GM18502 (cell line): ENCODE results near the gene TSPAN32.

Experiments
- ATAC-seq: cut with Tn5 transposase; IDR thresholded peaks from one replicate; pipeline ENCODE4 v1.9.1; 2021; ENCODE audit warnings: mild to moderate bottlenecking; ENCODE audit not compliant: unreplicated experiment, poor library complexity

Gene TSPAN32

DNA sequence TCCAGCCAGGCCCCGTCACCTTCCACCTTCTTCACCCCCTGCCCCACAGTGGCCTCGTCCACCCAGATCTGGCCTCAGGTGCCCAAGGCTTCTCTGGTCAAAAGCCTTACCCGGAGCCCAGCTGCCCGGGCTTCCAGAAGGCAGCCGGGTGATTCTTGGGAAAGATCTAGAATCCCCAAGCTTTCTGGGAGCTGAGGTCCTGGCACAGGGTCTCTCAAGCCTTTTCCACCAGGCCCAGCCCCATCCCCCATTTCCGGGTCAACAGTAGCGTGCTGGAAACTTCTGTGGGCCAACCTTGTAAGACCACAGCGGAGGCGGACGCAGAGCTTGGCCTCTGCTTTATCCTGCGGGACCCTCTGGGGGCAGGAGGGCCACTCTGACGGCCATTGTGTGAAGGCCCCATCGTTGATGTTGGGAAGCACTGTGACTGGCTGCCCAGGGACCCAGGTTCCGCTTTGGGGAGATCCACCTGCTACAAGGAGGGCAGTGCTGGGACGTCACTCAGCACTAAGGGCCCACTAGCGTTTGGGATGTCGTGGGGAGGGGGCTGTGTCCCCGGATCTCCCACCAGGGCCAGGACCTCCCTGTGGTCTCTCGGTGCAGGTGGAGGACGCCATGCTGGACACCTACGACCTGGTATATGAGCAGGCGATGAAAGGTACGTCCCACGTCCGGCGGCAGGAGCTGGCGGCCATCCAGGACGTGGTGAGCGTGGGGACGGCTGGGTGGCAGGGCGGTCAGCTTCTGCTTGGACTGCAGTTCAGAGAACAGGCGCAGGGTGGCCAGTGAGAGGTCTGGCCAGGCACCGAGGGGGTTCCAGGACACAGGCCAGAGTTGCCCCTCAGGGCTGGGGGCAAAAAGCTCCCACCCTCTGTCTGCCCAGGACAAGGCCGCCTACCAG, 11.5 kb downstream of the TSPAN32 start:
- ATAC-seq = no peak

DNA sequence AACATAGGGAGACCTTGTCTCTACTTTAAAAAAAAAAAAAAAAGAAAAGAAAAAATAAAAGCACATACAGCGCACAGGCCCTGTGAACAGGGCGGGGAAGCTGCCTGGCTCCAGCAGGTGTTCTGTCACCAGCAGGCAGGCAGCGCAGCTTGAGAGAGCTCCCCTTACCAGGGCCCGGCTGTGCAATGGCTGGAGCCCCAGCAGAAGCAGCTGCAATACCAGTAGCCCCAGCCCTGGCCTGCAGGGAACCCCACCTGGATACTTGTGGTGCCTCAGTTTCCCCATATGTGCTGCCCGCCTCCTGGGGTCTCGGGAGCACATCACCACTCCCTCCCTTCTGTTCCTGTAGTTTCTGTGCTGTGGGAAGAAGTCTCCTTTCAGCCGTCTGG, 12.3 kb downstream of the TSPAN32 start:
- ATAC-seq = no peak

DNA sequence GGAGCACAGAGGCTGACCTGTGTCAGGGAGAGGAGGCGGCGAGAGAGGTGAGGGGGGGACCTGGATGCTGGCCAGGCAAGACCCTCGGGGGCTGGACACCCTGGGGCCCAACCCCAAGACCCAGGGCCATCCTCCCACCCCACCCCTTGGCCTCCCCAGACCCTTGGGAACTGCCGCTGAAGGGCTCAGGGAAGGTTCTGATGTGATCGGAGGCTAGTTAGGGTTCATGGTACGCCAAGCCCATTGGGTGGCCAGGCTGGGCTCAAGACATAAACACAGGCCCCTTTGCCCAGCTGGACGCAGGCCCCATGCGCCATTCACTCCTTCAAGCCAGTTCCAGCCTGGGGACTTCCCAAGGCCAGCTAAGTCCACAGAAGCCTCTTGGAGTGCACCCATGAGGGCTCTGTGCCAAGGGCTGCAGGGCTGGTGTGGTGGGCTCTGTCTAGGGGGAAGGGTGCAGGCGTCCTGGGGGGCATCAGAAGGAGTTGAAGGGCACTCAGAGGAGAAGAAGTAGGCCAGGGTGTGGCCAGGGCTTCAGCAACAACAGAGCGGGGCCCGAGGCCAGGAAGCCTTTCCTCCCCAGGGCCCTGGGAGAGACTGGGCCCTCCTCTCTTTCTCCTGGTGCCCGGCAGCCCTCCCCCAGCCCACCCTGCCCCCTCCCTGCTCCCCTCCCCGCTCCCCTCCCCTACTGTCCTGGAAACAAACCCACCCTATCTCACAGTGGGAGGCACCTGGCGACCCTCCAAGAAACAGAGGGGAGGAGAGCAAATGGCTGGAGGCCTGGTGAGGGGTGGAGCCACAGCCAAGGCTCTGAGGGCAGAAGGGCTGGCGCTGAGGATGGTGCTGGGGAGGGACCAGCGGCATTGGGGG, 12.9 kb downstream of the TSPAN32 start:
- no peak for ATAC-seq

DNA sequence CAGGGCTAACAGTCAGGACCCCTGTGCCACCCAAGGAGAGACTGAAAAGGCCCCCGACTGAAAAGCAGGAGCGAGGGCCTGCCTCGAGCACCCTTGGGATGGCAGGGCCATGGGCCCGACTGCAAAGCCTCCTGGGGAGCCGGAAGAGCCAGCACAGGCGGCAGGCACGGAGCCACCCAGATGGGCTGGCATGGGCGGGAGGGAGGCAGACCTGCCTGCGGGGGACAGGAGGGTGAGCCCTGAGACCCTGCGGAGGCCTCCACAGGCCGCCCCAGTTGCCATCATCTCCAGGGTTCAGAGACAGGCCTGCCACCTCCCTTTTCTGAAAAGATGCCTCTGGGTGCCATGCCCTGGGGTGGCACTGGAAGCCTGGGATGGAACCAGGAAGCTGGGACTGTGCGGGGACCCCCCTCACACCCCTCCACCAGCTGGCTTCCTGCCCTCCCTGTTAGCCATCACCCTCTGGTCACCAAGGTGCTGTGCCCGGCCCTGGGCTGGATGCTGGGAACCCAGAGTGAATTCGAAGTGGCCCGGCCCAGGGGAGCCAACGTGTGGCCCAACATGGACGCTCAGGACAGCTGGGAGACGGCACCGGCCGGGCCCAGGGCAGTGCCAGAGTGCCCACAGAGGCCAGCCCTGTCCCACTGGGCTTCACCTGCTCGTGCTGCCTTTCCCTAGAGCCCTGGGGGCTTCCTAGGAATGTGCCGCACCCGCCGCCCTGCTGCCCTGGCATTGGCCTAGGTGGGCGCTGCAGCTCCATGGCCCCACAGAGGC, 13.8 kb downstream of the TSPAN32 start:
- ATAC-seq = no peak

DNA sequence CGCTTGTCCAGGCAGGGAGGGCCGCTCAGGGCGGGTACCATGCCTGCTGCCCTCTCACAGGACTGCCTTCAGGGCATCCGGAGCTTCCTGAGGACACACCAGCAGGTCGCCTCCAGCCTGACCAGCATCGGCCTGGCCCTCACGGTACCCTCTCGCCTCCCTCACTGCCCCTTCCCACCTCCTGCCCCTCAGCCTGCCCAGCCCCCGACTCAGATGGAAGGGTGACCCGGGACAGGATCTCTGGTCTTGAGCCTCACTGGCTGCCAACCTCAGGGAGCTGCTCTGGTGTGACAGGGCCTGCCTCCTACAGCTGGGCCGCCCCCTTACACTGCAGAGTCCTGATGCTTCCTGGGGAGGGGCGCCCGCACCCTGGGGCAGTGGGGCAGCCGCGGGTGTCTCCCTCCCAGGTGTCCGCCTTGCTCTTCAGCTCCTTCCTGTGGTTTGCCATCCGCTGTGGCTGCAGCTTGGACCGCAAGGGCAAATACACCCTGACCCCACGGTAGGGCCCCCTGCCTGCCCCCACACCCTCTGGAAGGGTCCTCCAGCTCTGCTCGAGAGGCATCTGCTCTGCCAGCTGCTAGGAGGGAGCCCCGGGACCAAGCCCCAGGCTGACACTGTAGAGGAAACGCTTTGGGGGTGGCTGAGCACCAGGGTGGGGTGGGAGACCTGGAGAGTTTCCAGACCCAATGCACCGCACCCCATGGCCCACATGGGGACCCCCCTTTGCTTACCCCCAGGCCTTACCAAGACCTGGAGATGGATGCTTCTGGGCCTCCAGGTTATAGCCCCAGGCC, 14.6 kb downstream of the TSPAN32 start:
- no peak for ATAC-seq

DNA sequence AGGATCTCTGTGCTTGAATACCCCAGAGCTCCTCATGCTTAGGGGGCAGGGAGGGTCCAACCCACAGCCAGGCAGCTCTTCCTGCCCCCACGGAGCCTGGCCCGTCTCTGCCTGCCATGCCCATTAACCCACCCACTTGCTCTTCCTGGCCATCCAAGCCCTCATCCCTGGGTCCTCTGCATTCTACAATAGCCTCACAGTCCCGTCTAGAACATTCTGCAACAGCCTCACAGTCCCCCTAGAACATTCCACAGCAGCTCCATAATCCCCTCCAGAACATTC, 15.1 kb downstream of the TSPAN32 start:
- ATAC-seq = no peak

DNA sequence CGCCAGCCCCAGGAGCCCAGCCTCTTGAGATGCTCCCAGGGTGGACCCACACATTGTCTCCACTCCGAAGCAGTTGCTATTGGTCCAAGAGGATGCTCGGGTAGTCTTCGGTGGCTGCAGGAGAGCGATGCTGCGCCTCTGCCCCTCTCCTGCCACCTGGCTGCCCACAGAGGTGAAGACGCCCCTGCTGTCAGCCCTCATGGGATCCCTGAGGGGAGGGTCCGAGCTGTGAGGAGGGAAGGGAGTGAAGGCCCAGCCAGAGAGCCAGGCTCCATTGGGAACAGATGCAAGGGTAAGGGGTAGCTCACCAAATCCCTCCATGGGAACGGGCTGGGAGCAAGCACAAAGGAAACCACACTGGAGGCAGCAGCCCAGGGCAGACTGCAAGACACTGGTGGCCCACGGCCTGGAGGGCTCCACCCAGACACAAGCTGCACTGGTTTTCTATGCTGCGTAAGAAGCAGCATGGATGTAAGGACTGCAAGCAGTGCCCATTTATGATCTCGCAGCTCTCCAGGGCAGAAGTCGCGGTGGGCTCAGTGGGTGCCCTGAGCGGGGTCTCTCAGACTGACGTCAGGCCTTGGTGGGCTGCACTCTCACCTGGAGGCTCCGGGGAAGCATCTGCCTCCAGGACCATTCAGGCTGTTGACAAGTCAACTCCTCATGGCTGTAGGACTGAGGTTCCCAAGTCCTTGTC, 15.7 kb downstream of the TSPAN32 start:
- no peak for ATAC-seq

DNA sequence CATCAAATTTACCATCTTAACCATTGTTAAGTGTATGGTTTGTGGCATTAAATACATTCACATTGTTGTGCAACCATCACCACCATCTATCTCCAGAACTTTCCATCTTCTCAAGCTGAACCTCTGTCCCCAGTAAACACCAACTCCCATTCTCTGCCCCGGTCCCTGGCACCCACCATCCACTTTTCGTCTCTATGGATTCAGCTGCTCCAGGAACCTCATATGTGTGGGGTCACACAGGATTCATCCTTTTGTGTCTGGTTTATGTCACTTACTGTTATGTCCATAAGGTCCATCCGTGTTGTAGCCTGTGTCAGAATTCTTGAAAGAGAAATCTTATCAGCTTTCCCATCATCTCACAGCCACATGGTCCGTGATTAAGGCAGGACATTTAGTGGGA, 16.3 kb downstream of the TSPAN32 start:
- ATAC-seq = no peak

DNA sequence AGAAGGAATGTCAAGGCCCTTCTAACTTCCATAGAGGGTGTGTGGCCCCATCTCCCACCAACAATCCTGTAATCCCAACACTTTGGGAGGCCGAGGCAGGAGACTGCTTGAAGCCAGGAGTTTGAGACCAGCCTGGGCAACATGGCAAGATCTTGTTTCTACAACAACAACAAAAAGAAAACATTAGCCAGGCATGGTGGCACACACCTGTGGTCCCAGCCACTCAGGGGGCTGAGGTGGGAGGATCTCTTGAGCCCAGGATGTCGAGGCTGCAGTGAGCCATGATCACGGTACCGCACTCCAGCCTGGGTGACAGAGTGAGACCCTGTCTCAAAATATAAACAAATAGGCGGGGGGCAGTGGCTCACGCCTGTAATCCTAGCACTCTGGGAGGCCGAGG, 16.9 kb downstream of the TSPAN32 start:
- no peak for ATAC-seq

DNA sequence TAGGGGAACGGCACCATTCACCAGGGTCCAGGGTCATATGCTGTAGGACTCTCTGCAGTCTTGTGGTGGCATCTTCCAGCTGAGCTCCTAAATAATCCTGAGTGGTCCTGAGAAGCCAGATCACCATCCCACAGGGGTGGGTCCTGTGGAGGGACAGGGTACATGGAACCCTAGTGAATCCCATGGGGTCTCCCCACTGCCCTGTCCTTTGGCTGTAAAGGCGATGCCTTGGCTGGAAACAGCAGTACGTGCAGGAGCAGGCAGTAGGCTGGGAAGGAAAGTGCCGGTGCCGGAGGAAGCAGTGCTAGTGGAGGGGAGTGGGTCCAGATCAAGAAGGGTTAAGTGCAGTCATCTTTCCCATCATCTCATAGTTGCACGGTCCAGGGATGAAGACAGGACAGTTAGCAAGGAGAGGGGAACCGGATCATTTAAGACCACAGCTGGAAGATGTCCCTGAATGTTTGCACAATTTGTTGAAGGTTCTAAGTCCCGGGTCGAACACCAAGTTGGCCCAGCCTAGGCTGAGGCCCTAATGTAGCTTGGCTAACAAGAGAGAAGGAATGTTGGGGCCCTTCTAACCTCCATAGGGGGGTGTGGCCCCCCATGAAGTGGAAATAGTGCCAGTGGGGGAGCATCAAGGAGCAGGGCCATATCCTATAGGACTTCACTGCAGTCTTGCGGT, 18.1 kb downstream of the TSPAN32 start:
- no peak for ATAC-seq

DNA sequence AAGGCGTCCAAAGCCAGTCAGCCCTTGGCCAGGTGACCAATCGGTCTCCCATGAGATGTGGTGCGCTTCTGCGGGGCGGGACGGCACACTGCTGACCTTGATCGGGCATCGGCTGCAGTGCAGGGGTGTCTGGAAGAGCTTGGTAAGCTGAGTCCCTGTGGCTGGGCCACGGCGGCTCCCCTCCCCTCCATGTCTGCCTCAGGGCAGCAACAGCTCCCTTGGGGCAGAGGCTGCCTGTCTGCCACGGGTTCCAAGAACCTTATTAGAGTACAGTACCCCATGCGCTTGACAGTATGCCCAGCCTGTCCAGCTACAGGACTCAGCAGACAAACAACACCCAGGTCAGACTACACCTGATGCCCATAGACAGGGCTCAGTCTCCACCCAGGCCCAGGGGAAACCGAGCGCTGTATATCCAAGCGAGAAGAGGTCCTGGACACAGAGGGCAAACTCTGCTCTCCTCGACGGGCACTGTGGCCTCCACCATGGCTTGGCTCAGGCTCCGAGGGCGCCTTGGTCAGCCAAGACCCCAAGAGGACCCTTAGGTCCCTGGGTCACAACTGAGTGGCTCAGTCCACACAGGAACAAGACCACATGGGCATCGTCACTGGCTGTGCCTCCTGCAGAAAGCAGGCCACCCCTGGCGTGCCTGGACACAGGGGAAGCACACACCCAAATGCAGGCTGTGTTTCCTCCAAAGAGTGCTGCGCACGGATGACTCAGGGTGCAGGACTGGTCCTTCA, 18.9 kb downstream of the TSPAN32 start:
- ATAC-seq = no peak

DNA sequence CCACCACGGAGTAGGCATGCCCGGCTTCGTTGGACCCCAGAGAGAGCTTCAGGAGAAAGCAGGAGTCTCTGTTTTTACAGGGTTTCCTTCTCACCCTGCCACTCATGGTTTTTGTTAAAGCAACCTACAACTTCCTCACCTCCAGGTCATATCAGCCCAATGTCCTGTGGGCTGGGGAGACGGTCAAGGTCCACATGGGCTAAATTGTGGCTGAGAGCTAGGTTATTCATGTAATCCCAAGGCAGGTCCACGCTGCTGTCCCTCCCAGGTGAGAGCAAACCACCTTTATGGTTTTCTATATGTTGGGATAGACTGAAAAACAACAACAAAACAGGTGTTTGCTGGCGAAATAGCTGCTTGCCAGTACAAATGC, 19.5 kb downstream of the TSPAN32 start:
- ATAC-seq = no peak

DNA sequence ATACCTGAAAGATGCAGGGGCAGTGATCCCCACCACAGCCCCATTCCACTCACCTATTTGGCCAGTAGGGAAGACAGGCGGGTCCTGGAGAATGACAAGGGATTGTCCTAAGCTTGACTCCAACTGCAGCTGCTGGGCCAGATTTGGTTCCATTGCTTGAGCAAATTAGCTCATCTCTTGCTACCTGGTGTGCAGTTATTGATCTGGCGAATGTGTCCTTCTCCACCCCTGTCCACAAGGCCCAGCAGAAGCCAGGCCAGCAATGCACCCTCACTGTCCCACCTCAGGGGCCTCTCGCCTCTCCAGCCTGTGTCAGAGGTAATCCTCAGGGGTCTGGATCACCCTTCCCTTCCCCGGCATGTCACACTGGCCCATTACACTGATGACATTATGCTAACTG, 23.3 kb downstream of the TSPAN32 start:
- ATAC-seq = no peak

DNA sequence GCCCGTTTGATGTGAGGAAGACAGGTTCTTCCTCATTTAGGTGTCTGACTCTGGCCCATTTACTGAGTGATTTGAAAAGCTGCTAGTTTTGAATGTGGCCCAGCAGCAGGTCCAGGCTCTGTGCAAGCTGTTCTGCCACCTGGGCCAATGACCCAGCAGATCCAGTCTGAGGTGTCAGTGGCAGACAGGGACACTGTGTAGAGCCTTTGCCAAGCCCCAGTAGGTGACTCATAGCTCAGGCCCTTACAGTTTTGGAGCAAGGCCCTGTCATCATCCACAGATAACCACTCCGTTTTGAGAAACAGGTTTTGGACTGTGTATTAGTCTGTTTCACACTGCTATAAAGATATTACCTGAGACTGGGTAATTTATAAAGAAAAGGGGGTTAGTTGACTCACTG, 23.9 kb downstream of the TSPAN32 start:
- ATAC-seq = no peak

DNA sequence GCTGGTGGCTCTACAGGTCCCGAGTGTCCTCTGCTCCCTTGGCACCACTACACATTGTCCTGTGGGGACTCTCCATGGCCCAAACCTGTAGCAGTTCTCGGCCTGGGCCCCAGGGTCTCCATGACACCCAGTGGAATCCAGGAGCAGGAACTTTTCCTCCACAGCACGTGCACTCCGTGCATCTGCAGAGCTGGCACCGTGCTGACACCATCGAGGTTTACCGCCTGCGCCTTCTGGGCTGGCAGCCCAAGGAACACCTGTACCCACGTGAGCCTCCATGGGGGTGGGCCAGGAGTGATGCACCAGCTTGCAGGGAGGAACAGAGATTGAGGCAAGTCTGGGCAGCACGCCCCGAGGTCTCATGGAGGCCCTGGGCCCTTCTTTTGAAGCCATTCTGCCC, 25.2 kb downstream of the TSPAN32 start:
- ATAC-seq = no peak

DNA sequence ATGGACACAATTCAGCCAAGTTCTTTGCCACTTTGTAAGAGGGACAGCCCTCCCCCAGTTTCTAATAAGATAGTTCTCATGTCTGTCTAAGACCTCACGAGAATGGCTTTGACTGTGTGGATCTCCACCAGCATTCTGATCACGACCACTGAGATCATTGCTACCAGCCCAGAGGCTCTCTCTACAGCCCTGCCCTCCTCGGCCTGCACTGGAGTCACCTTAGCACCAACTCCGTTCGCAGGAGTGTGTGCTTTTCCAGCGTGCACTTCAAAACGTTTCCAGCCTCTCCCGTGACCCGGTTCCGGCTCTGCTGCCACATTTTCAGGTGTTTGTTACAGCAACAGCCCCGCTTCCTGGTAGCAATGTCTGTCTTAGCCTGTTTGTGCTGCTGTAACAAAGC, 26.2 kb downstream of the TSPAN32 start:
- ATAC-seq = no peak

DNA sequence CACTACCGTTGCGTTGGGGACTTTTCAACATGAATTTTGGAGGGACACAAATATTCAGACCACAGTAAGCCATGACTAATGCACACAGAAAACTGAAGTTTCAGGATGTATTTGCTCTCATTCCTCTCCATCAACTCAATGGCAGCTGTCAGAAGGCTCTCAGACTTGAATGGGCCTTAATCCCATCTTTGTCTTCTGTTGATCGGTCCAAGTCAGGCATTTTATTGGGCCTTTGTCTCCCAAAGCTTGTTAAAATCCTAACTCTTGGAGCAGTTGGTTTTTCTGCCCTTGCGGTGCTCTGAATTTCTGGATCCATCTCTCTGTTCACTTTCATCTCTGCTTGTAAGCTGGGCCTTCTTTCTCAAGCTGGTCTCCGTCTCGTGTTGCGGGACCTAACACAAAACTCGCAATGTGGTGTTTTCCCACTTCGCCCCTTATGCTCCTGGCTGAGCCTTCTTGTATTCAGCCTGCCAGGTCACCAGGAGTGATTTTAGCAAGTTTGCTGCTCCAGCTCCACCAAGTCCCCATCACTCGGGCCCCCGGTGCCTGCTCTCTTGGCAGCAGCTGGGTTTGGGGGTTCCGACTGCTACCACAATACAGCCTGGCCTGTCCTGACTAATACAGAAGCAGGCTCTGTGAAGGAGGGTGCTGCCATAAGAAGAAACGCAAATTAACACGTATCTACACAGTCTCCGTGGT, 27.0 kb downstream of the TSPAN32 start:
- no peak for ATAC-seq

DNA sequence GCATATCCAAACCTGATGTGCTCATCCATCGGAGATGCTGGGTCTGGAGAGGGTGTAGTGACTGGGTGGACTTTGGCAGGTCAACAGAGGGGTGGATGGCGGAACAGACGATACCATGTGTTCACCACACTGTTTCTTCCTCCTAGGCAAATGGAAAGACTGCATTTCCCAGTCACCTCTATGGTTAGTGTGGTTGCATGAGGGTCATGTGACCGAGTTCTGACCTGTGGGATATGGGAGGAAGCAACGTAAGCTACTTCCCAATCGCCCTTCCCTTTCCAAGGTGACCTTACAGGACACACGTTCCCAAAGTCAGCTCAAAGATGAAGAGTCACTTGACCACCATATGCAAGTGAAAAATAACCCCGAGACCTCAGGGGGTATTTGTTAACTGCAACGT, 27.7 kb downstream of the TSPAN32 start:
- ATAC-seq = no peak
